Measurements from ENCODE around the gene LOXL4. TPM values are rescaled to one million over a fixed set of nuclear protein-coding genes. Genes with fewer than 3 reads are reported as not detected.

The LOXL4 gene
- polyA plus RNA-seq, 3 donors, result 2.8 to 4.0 (median 3.7) TPM

- DNase-seq, result no peak
Measured at GRCh38 chr10:98201760-98202159, 66.2 kb downstream of the LOXL4 start.

Other genes with a start within 250 kb of the LOXL4 start
- gene CRTAC1, start 237.6 kb downstream of the LOXL4 start, polyA plus RNA-seq (ENCODE audit: insufficient read length in 3 of 3), result 10 to 100 TPM; 23.0 to 43.8 (median 30.6) TPM
- 10 to 100 TPM; 17.9 to 22.0 (median 19.7) TPM for gene R3HCC1L, start 133.5 kb downstream of the LOXL4 start, polyA plus RNA-seq (ENCODE audit: insufficient read length in 3 of 3)
- gene PYROXD2, start 147.0 kb upstream of the LOXL4 start, polyA plus RNA-seq (ENCODE audit: insufficient read length in 3 of 3), result 10 to 100 TPM; 26.2 to 41.3 (median 32.1) TPM
- gene HPS1, start 178.7 kb upstream of the LOXL4 start, polyA plus RNA-seq (ENCODE audit: insufficient read length in 3 of 3), result 10 to 100 TPM; 36.2 to 43.5 (median 39.4) TPM